ENCODE measurements around the gene IGSF23. TPM values are rescaled to one million over a fixed set of nuclear protein-coding genes. Genes with fewer than 3 reads are reported as not detected.

The IGSF23 gene
- total RNA-seq, 3 donors from 2014 or later: not detected

GRCh38 chr19:44575116-44575700 lies 38.2 kb upstream of the IGSF23 start:
- intact Hi-C loops (cut with DNase I, micrococcal nuclease): loop anchor here (5.0 to 10.0 kb wide), 2 partner anchors 80 to 82 kb away; no protein-coding TSS in a partner anchor
- DNase-seq (no peak), ATAC-seq (no peak)
- no peaks in the 10 kb centered on the region for H3K36me3 ChIP-seq (ENCODE audit: low read depth)
- no peaks in the 10 kb centered on the region for H3K9me3 ChIP-seq
- H3K4me1 ChIP-seq (ENCODE audit: low read depth): peaks cover 5% of the 10 kb centered on the region
- TF ChIP-seq, protein P1, sequence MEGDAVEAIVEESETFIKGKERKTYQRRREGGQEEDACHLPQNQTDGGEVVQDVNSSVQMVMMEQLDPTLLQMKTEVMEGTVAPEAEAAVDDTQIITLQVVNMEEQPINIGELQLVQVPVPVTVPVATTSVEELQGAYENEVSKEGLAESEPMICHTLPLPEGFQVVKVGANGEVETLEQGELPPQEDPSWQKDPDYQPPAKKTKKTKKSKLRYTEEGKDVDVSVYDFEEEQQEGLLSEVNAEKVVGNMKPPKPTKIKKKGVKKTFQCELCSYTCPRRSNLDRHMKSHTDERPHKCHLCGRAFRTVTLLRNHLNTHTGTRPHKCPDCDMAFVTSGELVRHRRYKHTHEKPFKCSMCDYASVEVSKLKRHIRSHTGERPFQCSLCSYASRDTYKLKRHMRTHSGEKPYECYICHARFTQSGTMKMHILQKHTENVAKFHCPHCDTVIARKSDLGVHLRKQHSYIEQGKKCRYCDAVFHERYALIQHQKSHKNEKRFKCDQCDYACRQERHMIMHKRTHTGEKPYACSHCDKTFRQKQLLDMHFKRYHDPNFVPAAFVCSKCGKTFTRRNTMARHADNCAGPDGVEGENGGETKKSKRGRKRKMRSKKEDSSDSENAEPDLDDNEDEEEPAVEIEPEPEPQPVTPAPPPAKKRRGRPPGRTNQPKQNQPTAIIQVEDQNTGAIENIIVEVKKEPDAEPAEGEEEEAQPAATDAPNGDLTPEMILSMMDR (IDR thresholded peaks at IDR 0.05): no peak
- H3K4me3 ChIP-seq: no peak overlapping the region

DNA sequence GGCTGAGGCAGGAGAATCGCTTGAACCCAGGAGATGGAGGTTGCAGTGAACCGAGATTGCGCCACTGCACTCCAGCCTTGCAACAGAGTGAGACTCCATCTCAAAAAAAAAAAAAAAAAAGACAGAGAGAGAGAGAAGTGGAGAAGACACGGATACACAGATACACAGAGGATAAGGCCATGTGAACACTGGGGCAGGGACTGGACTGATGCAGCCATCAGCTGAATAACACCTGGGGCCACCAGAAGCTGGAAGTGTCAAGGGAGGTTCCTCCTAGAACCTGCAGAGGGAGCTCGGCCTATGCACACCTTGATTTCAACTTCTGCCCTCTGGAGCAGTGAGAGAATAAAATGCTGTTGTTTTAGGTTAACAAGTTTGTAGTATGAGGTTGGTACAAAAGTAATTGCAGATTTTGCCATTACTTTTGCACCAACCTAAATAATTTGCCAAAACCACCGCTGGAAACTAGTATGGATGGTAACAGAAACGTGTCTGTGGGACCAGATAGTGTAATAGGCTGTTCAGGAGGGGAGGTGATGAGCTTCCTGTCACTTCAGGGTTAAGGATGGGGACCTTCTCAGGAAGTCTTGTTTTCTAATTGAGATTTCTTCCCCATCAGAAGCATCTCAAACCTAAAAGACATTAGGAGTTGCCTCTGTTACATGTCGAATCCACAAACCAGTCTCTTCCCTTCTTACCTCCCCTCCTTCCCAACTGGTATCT lies 36.4 kb upstream of the IGSF23 start:
- ATAC-seq (peak; percentile 80), DNase-seq (peak in 1 of 3 donors; percentile 64)
- H3K4me3 ChIP-seq: no peak overlapping the region
- no peaks in the 10 kb centered on the region for H3K4me1 ChIP-seq (ENCODE audit: low read depth)
- intact Hi-C loops (cut with DNase I, micrococcal nuclease): loop anchor here (5.0 to 10.0 kb wide), 2 partner anchors 78 to 80 kb away; no protein-coding TSS in a partner anchor
- H3K9me3 ChIP-seq: no peaks in the 10 kb centered on the region
- H3K36me3 ChIP-seq (ENCODE audit: low read depth): no peaks in the 10 kb centered on the region
- TF ChIP-seq, protein P1 (IDR thresholded peaks at IDR 0.05): peak; percentile 57

- Histone ChIP-seq H3K36me3 (ENCODE audit: low read depth) (no peaks in the 10 kb centered on the region), H3K9me3 (no peaks in the 10 kb centered on the region)
- intact Hi-C loops (cut with DNase I, micrococcal nuclease): loop anchor here (5.0 to 10.0 kb wide), 2 partner anchors 77 to 80 kb away; no protein-coding TSS in a partner anchor
These were observed 35.8 kb upstream of the IGSF23 start for GRCh38 chr19:44577566-44577874.

DNA sequence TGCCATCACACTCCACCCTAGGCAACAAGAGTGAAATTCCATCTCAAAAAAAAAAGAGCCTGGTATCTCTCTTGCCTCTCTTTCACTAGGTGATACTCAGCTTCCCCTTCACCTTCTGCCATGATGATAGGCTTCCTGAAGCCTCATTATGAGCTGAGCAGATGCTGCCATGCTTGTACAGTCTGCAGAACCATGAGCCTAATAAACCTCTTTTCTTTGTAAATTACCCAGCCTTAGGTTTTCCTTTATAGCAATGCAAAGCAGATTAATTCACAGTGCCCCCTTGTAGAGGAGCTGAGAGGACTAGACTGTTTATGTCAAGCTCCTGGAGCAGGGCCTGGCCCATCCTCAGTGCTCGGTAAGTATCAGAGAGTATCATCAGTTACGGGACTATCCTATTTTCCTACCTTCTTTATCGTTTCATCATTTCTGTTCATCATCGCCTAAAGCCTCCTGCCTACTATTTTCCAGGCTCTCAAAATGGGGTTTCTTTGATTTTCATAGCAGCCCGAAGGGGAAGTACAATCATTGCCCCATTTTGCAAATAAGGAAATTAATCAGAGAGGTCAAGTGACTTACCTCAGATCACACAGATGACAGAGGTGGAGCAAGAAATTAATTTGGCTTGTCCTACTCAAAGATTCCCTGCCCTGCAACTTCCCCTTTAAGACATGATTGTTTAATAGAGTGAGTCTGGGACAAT lies 33.5 kb upstream of the IGSF23 start:
- ATAC-seq (no peak), DNase-seq (no peak)
- TF ChIP-seq, protein P1 (IDR thresholded peaks at IDR 0.05): no peak
- H3K36me3 ChIP-seq (ENCODE audit: low read depth): no peaks in the 10 kb centered on the region
- intact Hi-C loops (cut with DNase I, micrococcal nuclease): loop anchor here (5.0 to 10.0 kb wide), 2 partner anchors 75 to 77 kb away; no protein-coding TSS in a partner anchor
- no peaks in the 10 kb centered on the region for H3K4me1 ChIP-seq (ENCODE audit: low read depth)
- no peaks in the 10 kb centered on the region for H3K9me3 ChIP-seq
- no peak overlapping the region for H3K4me3 ChIP-seq

More at GRCh38 chr19:44577566-44577874, 35.8 kb upstream of the IGSF23 start:
- no peaks in the 10 kb centered on the region for H3K4me1 ChIP-seq (ENCODE audit: low read depth)
- ATAC-seq (no peak), DNase-seq (no peak)
- TF ChIP-seq, protein P1 (IDR thresholded peaks at IDR 0.05): no peak
- no peak overlapping the region for H3K4me3 ChIP-seq

DNA sequence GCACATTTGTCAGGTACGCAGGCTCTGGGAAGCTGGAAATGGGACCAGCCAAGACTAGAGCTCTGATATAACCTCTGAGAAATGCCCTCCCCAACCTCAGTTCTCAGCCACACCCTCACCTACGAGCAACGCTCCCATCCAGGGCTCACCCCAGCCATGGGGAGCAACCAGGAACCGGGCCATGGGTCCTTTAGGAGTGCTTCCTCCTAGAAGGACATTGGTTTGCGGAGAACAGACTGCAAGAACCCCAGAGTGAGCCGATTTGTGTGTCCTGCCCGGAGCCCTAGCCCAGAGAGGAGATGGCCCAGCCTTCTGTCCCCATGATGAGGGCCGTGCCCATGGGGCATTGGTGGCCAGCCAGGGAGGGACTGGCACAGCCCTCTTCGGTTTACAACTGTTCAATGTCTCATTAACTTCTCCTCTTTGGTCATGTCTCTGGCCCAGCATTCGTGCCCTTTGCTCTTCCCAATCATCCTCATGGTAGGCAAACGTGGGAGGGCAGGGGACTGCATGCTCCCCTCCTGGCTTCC lies 32.9 kb upstream of the IGSF23 start:
- ATAC-seq (peak; percentile 83), DNase-seq (peak; percentile 37 to 68 (median 61))
- intact Hi-C loops (cut with DNase I, micrococcal nuclease): no loop called here
- H3K36me3 ChIP-seq (ENCODE audit: low read depth): no peaks in the 10 kb centered on the region
- H3K4me3 ChIP-seq: no peak overlapping the region
- TF ChIP-seq, protein P1 (IDR thresholded peaks at IDR 0.05): no peak
- no peaks in the 10 kb centered on the region for H3K9me3 ChIP-seq
- H3K4me1 ChIP-seq (ENCODE audit: low read depth): no peaks in the 10 kb centered on the region
